ENCODE measurements around the gene FBN3.
A peak's percentile ranks its signal among the peaks of the same experiment; 100 is the strongest.

The FBN3 gene

DNA sequence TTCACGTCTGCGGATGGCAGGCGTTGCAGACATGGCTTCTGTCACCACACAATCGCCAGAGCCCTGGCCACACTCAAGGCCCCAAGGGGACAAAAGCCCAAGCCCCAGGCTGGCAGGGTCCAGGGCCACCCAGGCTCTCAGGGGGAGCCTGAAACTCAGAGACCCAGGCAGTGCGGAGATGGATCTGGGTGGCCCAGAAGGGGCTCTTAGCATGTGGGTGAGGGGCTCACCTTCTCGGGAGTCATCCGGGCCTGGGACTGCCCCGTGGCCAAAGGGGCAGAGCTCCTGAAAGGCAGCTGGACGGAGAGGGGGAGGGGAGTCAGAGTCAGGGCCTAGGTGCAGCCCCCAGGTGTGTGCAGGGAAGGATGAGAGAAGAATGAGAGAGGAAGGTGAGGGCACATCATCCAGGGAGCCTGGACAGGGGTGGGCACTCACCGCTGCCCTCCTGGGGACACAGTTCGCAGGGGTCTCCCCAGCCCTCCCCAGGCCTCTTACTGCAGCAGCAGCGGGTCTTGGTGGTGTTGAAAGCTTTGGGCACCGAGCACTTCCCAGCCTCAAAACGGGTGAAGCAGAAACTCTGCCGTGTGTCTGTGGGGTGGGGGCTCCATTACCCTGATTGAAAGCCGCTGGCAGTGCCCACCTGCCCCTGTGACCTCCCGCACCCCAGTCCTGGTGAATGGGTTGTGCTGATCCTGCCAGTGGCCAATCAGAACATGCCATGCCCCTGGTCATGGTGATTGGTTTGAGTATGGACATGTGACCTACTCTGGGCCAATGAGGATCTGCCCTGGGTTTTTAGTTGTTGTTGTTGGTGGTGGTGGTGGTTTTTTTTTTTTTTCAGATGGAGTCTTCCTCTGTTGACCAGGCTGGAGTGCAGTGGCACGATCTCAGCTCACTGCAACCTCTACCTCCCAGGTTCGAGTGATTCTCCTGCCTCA, 59.5 kb downstream of the FBN3 start:
- no peak for DNase-seq (ENCODE audit: low spot score)

DNA sequence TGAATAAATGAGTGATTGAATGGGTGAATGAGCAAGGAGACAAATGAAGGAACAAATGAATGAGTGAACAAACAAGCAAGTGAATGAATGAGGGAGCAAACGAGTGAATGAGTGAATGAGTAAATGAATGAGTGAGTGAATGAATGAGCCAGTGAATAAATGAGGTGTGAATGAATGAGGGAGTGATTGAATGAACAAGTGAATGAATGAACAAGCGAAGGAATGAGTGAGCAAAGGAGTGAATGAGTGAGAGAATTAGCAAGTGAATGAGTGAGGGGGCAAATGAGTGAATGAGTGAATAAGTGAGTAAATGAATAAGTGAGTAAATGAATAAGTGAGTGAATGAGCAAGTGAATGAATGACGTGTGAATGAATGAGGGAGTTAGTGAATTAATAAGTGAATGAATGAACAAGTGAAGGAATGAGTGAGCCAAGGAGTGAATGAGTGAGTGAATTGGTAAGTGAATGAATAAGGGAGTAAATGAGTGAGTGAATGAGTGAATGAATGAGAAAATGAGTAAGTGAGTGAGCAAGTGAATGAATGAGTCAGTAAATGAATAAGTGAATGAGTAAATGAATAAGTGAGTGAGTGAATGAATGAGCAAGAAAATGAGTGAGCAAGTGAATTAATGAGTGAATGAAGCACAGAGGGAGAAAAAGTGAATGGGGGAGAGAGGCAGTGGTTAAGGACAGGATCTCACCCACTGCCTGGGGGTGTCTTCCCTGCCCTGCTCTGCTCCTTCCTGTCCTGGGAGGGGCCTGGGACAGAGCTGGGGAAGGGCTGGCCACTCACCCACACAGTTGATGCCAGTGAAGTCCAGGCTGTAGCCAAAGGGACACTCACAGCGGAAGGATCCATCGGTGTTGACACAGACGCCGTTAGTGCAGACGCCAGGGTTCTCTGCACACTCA, 60.4 kb downstream of the FBN3 start:
- no peak for DNase-seq (ENCODE audit: low spot score)

DNA sequence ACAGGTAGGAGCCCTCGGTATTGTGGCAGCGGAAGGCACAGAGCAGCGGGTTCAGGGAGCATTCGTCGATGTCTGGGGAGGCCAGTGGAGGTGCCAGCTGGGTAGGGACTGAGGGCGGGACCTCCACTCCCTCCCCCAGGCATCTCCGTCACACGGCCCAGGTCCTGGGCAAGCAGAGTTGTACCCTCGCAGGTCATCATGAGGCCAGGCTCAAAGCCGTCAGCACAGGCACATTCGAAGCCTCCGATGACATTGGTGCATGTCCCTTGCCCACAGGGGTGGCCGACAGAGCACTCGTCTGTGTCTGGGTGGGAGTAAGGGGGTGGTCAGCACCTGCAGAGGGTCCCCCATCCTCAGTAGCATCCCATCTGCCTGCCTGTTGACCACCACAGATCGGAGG, 61.5 kb downstream of the FBN3 start:
- no peak for DNase-seq (ENCODE audit: low spot score)

DNA sequence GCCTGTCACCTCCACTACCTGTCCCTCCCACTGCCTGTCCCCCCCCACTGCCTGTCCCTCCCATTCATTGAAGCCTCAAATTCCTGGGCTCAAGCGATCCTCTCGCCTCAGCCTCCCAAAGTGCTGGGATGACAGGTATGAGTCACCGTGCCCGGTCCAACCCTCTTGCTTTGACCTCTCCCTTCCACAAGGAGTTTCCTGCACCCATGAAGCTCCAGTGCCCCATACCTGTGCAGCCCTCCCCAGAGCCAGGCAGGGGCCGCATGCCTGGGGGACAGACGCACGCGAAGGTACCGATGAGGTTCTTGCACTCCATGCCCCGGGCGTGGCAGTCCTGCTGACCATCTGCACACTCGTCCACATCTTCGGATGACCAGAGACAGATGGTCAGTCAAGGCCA, 62.5 kb downstream of the FBN3 start:
- DNase-seq (ENCODE audit: low spot score), result no peak

DNA sequence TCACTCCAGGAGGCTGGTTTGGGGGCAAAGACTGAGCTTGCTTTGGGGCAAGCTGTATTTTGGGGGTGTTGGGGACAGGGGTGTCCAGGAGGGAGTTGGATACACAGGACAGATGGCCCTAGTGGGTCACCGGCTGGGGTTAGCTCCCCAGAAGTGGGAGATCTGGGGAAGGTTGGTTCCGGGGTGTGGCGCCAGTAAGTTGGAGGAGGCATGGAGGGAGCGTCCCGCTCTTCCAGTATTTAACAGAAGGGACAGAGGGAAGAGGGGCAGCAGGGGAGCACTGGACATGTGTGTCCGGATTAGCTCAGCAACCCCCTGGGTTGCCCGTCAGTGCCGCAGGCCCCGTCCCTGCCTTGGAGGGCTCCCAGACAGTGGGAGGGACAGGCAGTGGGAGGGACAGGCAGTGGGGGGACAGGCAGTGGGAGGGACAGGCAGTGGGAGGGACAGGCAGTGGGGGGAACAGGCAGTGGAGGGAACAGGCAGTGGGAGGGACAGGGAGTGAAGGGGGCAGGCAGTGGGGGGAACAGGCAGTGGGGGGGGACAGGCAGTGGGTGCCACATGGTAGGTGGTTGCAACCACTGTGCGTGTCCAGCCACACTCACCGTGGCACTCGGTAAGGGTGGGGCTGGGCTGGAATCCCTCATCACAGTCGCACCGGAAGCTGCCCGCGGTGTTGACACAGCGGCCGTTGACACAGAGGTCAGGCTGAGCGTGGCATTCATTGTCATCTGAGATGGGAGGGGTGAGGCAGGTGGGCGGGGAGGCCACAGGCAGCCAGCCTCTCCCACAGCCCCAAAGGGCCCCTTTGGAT, 63.6 kb downstream of the FBN3 start:
- DNase-seq (ENCODE audit: low spot score), result no peak

DNA sequence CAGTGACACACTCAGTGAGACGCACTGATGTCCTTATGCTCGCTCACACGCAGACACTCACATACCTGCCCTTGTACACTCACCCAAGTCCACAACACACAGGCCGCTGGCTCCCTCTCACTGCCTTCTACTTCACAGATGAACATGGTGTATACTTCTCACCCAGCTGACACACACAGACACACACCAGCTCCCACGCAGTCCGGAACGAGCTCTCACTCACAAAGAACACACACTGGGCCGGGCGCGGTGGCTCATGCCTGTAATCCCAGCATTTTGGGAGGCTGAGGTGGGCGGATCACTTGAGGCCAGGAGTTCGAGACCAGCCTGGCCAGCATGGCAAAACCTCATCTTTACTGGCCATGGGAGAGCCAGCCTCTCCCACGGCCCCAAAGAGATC, 65.2 kb downstream of the FBN3 start:
- no peak for DNase-seq (ENCODE audit: low spot score)

GRCh38 chr19:8083141-8083540, 66.3 kb downstream of the FBN3 start:
- no peak for DNase-seq (ENCODE audit: low spot score)

- no peak for DNase-seq (ENCODE audit: low spot score)
Measured at GRCh38 chr19:8081569-8082550, 67.5 kb downstream of the FBN3 start.

DNA sequence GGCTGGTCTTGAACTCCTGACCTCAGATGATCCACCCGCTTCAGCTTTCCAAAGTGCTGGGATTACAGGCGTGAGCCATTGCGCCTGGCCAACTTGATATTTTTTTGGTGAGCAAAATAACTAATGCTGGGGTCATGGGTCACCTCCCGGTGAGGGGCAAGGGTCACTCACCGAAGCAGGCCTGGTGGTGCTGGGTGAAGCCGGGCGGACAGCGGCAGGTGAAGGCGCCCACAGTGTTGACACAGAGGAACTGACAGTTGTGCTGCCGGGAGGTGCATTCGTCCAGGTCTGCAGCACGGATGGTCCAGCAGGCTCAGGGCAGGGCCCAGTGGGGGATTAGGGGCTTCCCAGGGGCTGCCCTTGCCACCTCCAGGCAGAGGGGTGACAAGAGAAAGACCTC, 68.6 kb downstream of the FBN3 start:
- DNase-seq (ENCODE audit: low spot score), result no peak

GRCh38 chr19:8079988-8080387, 69.4 kb downstream of the FBN3 start:
- no peak for DNase-seq (ENCODE audit: low spot score)

DNA sequence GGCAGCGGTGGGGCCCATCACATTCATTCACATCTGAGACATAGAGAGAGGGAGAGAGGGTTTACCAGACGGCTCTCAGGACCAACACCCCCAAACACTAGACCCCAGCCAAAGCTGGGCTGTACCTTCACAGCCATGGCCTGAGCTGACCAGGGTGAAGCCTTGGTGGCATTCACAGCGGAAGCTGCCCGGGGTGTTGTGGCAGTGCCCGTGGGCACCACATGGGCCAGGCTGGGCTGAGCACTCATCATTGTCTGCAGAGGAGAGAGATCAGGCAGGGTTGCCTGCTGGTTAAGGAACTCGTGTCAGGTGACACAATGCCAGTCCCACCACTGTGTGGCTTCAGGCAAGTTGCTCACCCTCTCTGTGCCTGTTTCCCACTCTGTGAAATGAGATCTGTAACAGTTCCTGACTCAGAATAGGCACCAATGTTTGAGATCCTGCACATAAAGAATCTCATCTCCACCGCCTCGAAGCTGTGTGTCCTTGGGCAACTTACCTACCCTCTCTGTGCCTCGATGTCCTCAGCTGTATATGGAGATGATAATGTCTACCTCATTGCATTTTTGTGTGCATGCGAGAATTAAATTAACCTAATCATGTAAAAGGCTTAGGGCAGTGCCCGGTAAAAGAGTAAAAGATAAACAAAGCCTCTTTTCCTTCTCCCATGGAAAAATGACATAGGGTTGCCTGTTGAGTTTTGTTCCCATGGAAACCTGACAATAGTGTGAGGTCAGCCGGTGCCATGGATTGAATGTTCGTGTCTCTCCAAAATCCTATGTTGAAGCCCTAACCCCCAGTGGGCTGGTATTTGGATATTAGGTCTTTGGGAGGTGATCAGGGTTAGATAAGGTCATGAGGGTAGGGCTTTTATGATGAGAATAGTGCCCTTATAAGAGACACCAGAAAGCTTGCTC, 74.0 kb downstream of the FBN3 start:
- DNase-seq (ENCODE audit: low spot score), result no peak

- no peak for DNase-seq (ENCODE audit: low spot score)
Measured at GRCh38 chr19:8074501-8074900, 74.9 kb downstream of the FBN3 start.

GRCh38 chr19:8071912-8072311, 77.5 kb downstream of the FBN3 start:
- no peak for DNase-seq (ENCODE audit: low spot score)

DNA sequence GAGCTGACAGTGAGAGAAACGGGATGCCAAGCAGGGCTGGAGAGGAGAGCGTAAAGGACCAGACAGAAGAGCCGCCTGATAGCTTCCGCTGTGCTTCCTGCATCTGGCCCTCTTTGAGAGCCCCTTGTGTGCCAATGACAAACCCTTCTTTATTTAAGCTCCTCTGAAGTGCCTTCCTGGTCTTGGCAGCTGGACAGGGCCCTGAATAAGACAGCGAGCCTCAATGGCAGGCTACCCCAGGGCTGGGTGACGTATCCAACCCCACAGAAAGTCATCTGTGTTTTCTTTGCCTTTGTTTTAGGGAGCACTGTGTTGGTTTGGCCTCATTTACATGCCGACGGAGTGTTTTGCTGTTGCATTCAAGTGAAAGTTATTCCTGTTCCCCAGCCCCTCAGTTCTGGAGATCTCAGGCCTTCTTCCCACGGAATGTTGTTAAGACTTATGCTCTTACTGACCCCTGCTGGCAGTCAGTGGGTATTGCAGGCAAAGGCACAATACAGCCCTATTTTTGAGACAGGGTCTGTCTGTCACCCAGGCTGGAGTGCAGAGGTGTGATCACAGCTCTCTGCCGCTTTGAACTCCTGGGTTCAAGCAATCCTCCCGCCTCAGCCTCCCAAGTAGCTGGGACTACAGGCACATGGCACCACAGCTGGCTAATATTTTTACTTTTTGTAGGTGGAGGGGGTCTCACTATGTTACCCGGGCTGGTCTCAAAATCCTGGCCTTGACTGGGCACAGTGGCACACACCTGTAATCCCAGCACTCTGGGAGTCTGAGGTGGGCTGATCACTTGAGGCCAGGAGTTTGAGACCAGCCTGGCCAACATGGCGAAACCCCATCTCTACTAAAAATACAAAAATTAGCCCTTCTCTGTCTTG, 80.1 kb downstream of the FBN3 start:
- DNase-seq (ENCODE audit: low spot score), result peak; percentile 34

DNA sequence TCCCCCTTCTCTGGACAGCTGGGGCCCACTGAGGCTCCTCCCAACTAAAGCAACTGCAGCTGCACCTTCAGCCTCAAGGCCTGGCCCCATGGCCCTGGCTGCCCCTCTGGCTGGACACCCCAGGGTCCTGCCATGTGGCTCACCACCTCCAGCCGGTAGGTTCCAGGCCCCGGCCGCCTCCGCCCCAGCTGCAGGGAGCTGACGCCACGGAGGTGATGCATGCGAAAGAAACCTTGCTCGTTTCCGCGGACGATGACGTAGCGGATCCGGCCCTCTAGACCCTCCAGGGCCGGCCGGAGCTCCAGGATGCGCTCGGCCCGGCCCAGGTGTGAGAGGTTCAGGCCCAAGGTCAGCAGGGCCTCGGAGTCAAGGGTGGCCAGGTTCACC, 83.5 kb downstream of the FBN3 start:
- no peak for DNase-seq (ENCODE audit: low spot score)

DNA sequence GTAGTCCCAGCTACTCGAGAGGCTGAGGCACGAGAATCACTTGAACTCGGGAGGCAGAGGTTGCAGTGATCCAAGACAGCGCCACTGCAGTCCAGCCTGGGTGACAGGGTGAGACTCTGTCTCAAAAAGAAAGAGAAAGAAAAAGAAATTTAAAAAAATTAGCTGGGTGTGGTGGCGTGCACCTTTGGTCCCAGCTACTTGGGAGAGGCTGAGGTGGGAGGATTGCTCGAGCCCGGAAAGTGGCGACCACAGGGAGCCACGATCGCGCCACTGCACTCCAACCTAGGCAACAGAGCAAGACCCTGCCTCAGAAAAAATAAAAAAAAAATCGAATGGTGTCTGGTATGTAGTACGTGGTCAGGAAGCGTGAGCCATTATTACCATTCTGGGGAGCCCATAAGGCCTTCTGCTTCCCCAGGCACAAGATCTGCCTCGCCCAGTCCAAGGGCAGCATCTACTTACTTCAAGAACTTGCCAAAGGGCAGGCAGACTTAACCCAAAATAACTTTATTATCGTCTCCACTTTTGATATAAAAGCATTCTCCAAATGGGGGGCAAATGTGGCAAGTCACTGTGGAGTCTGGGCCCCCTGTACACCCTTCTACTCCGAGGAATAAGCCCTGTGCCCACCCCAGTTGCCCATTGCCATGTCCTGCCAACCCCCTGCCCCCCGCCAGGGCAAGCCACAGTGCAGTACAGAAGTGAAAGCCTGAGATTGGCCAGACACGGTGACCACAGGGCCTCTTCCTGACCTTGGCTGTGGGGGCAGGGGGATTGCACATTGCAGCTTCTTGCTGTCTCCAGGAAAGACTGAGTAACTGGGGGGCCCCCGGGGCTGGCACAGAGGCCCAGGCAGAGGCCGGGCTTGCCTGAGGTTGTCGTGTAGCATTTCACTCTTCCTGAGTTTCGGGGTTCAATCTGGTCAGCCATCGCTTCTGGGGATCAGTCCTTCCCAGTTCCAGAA, 84.2 kb downstream of the FBN3 start:
- DNase-seq (ENCODE audit: low spot score), result no peak

- no peak for DNase-seq (ENCODE audit: low spot score)
Measured at GRCh38 chr19:8057545-8058270, 91.7 kb downstream of the FBN3 start.
